PC-3 (cell line): ENCODE results near the gene SERTAD3. TPM values are rescaled to one million over a fixed set of nuclear protein-coding genes. Genes with fewer than 3 reads are reported as not detected.

Experiments
- ATAC-seq: fragments of 200-7000 bp; cut with Tn5 transposase; 2 replicates; pipeline ENCODE4 v1.9.1; 2020; ENCODE audit warnings: mild to moderate bottlenecking, moderate library complexity
- BruUV-seq: library from RNA; stranded (reverse); fragments of 400-500 nt; replicated peaks from 2 replicates; lab custom pipeline; 2021; lab: Mats Ljungman, UMichigan
- CTCF ChIA-PET: fragments of 300-600 bp; sonication (Branson Sonifier 250); formaldehyde crosslinking; loops from one replicate; lab custom pipeline; 2022; ENCODE audit warnings: antibody characterized with exemption; lab: Charles Lee
- POLR2A ChIA-PET: fragments of 300-600 bp; sonication (Branson Sonifier 250); formaldehyde crosslinking; loops from one replicate; lab custom pipeline; 2022; ENCODE audit warnings: antibody characterized with exemption; ENCODE audit not compliant: unreplicated experiment; lab: Charles Lee
- DNase-seq: peaks from one replicate; pipeline ENCODE4 v3.0.0-alpha.2; 2015
- H2AFZ ChIP-seq: fragments of 300-600 bp; sonication (generic); 2 replicates; pipeline ENCODE4 v1.6.0; 2016; ENCODE audit warnings: antibody characterized with exemption, low read length
- H3F3A ChIP-seq: fragments of 300-600 bp; sonication (generic); one replicate; pipeline ENCODE4 v1.6.0; 2017; ENCODE audit warnings: antibody characterized with exemption, low read length, control low read depth, mild to moderate bottlenecking; ENCODE audit not compliant: unreplicated experiment
- H3K27ac ChIP-seq: fragments of 300-600 bp; sonication (generic); 2 replicates; pipeline ENCODE4 v1.5.1; 2016; ENCODE audit warnings: mild to moderate bottlenecking, low read length
- H3K27me3 ChIP-seq: fragments of 300-600 bp; sonication (generic); 2 replicates; pipeline ENCODE4 v1.6.1; 2016; ENCODE audit warnings: low read length, mixed read lengths
- H3K36me3 ChIP-seq: fragments of 300-600 bp; sonication (generic); 2 replicates; pipeline ENCODE4 v1.6.1; 2016; ENCODE audit warnings: low read depth, mixed run types, low read length, mixed read lengths
- H3K4me1 ChIP-seq: fragments of 300-600 bp; sonication (generic); 2 replicates; pipeline ENCODE4 v1.5.1; 2016; ENCODE audit warnings: low read length; ENCODE audit not compliant: insufficient read depth
- H3K4me2 ChIP-seq: fragments of 300-600 bp; sonication (generic); 2 replicates; pipeline ENCODE4 v1.6.0; 2016; ENCODE audit warnings: low read length
- H3K4me3 ChIP-seq: fragments of 300-600 bp; sonication (generic); 2 replicates; pipeline ENCODE4 v1.5.1; 2016; ENCODE audit warnings: mild to moderate bottlenecking, low read length, mixed read lengths
- H3K79me2 ChIP-seq: fragments of 300-600 bp; sonication (generic); 2 replicates; pipeline ENCODE4 v1.6.1; 2017; ENCODE audit warnings: low read length, mixed read lengths
- H3K9ac ChIP-seq: fragments of 300-600 bp; sonication (generic); 2 replicates; pipeline ENCODE4 v1.6.0; 2016; ENCODE audit warnings: mild to moderate bottlenecking, low read length
- H3K9me2 ChIP-seq: fragments of 300-600 bp; sonication (generic); replicated peaks from 2 replicates; pipeline ENCODE4 v1.6.1; 2016; ENCODE audit warnings: mixed run types, low read length, mixed read lengths
- H3K9me3 ChIP-seq: fragments of 300-600 bp; sonication (generic); 2 replicates; pipeline ENCODE4 v1.6.1; 2016; ENCODE audit warnings: low read length, mixed read lengths
- H4K20me1 ChIP-seq: fragments of 300-600 bp; sonication (generic); 2 replicates; pipeline ENCODE4 v1.6.1; 2016; ENCODE audit warnings: low read length, mixed read lengths
- CTCF ChIP-seq: fragments of 300-600 bp; sonication (generic); conservative IDR thresholded peaks from 2 replicates; pipeline ENCODE4 v1.5.1; 2017; ENCODE audit warnings: antibody characterized with exemption, low read depth, mild to moderate bottlenecking, low read length
- EZH2 ChIP-seq: fragments of 300-600 bp; sonication (generic); IDR thresholded peaks from one replicate; pipeline ENCODE4 v1.6.1; 2017; ENCODE audit warnings: antibody characterized with exemption, mild to moderate bottlenecking, low read length; ENCODE audit not compliant: unreplicated experiment
- EZH2phosphoT487 ChIP-seq: fragments of 300-600 bp; sonication (generic); IDR thresholded peaks from 2 replicates; pipeline ENCODE4 v1.6.1; 2018; ENCODE audit warnings: mild to moderate bottlenecking, antibody characterized with exemption, low read length, borderline replicate concordance
- intact Hi-C: fragments of 100-400 bp; cut with micrococcal nuclease; formaldehyde crosslinking; loops from 2 replicates; pipeline ENCODE4 v1.9.0; 2023
- total RNA-seq: library from RNA; depleted of rRNA; stranded (reverse); fragments of >200 nt; gene quantifications from 2 replicates; pipeline ENCODE4 v1.2.3, GENCODE V29; 2014

SERTAD3 gene
- total RNA-seq, 1 experiment from 2014 or later, result 7.9 TPM

- H3K36me3 ChIP-seq, result peaks cover 12% of the 10 kb centered on the region; the same call in 1 of the 2 replicates
- peaks cover 12% of the 10 kb centered on the region; the same call in 1 of the 2 replicates for H3K4me1 ChIP-seq
- H3K9me3 ChIP-seq, result no peaks in the 10 kb centered on the region
- peak overlapping the region; percentile 89 for H3K9ac ChIP-seq
- H2AFZ ChIP-seq, result peak overlapping the region; percentile 99
- peak overlapping the region; percentile 56 for H3K27ac ChIP-seq
- H3K9me2 ChIP-seq, result no peaks in the 10 kb centered on the region
- no peaks in the 10 kb centered on the region for H3F3A ChIP-seq
- TF ChIP-seq EZH2 (no peak), CTCF (no peak), EZH2phosphoT487 (no peak)
- peak overlapping the region; percentile 97 for H3K4me3 ChIP-seq
- H4K20me1 ChIP-seq, result peaks cover 9% of the 10 kb centered on the region; the same call in 1 of the 2 replicates
- ATAC-seq, result no peak
- BruUV-seq, result TSS peak; percentile 72
- H3K4me2 ChIP-seq, result peak overlapping the region; percentile 97
- H3K27me3 ChIP-seq, result no peaks in the 10 kb centered on the region
- peaks cover 31% of the 10 kb centered on the region for H3K79me2 ChIP-seq
- ChIA-PET POLR2A (interaction anchor here (0.6 kb wide), 2 partner anchors 20 to 66 kb away, joined by 3 read pairs; no protein-coding TSS in a partner anchor), CTCF (interaction anchor here (1.6 kb wide), 1 partner anchor 24 kb away, joined by 4 read pairs; no protein-coding TSS in a partner anchor)
- DNase-seq, result no peak
- intact Hi-C loops, result no loop called here
Observed at GRCh38 chr19:40444825-40445312, 734 bp upstream of the SERTAD3 start.

- TF ChIP-seq CTCF (no peak), EZH2phosphoT487 (no peak), EZH2 (no peak)
- Histone ChIP-seq H3K79me2 (peaks cover 31% of the 10 kb centered on the region), H3K4me1 (peaks cover 12% of the 10 kb centered on the region; the same call in 1 of the 2 replicates), H3K27me3 (no peaks in the 10 kb centered on the region), H3K9me2 (no peaks in the 10 kb centered on the region), H3K9ac (peak overlapping the region; percentile 89), H3K36me3 (peaks cover 12% of the 10 kb centered on the region; the same call in 1 of the 2 replicates), H3K27ac (peak overlapping the region; percentile 68), H4K20me1 (peaks cover 9% of the 10 kb centered on the region; the same call in 1 of the 2 replicates), H2AFZ (peak overlapping the region; percentile 99), H3K4me2 (peak overlapping the region; percentile 97), H3F3A (no peaks in the 10 kb centered on the region), H3K4me3 (peak overlapping the region; percentile 97), H3K9me3 (no peaks in the 10 kb centered on the region)
- intact Hi-C loops, result loop anchor here (2.0 kb wide), 1 partner anchor 23 kb away; no protein-coding TSS in a partner anchor
- peak; percentile 68 for ATAC-seq
- ChIA-PET POLR2A (interaction anchor here (1.3 kb wide), 1 partner anchor 17 kb away, joined by 3 read pairs; the partner anchor contains the start of gene SERTAD1), CTCF (interaction anchor here (0.7 to 1.0 kb wide), 2 partner anchors 21 to 23 kb away, joined by 3 read pairs; no protein-coding TSS in a partner anchor)
- DNase-seq, result peak; percentile 98
- TSS peak; percentile 88 for BruUV-seq
Observed at GRCh38 chr19:40443131-40443999, 770 bp downstream of the SERTAD3 start.
